Left lung (tissue), 10 donors: ENCODE results near the gene BBOX1. TPM values are rescaled to one million over a fixed set of nuclear protein-coding genes. Genes with fewer than 3 reads are reported as not detected.

ENCODE experiments used
- ATAC-seq: fragments of 200-7000 bp; cut with Tn5 transposase; one replicate; pipeline ENCODE4 v1.9.1; 2020; ENCODE audit warnings: moderate library complexity
- DNase-seq, 4 donors: peaks; one replicate each; pipeline ENCODE4 v3.0.0-alpha.2; 2013 to 2020
- H3K27ac ChIP-seq, 2 donors: fragments of 200-600 bp; sonication (generic) in 1 of 2; one replicate each; pipeline versions ENCODE4 v1.5.0 to v1.8.0; 2020 to 2021
- H3K27me3 ChIP-seq, 2 donors: fragments of 200-600 bp; sonication (generic) in 1 of 2; one replicate each; pipeline versions ENCODE4 v1.5.0 to v1.8.0; 2020 to 2021
- H3K36me3 ChIP-seq, 2 donors: fragments of 200-600 bp; sonication (generic) in 1 of 2; one replicate each; pipeline versions ENCODE4 v1.5.0 to v1.8.0; 2020 to 2021
- H3K4me1 ChIP-seq, 2 donors: fragments of 200-600 bp; one replicate each; pipeline ENCODE4 v1.8.0; 2021
- H3K4me3 ChIP-seq, 2 donors: fragments of 200-600 bp; sonication (generic) in 1 of 2; one replicate each; pipeline versions ENCODE4 v1.5.0 to v1.8.0; 2020 to 2021; ENCODE audit warnings: mild to moderate bottlenecking in 1 of 2
- H3K9me3 ChIP-seq, 2 donors: fragments of 200-600 bp; sonication (generic) in 1 of 2; one replicate each; pipeline versions ENCODE4 v1.5.0 to v1.8.0; 2020 to 2021
- CTCF ChIP-seq, 2 donors: fragments of 200-600 bp; sonication (generic) in 1 of 2; IDR thresholded peaks; one replicate each; pipeline versions ENCODE4 v1.5.0 to v1.8.0; 2021; ENCODE audit warnings: antibody characterized with exemption in 2 of 2
- intact Hi-C, 2 donors: fragments of 100-400 bp; cut with DNase I; formaldehyde crosslinking; loops; one replicate each; pipeline versions ENCODE4 v1.11.2 to v1.14.2; 2022
- polyA plus RNA-seq, 6 donors: library from polyadenylated mRNA; unstranded; fragments of 120-200 nt; gene quantifications; one replicate each; pipeline ENCODE4 v1.2.1, GENCODE V29; 2013; ENCODE audit not compliant: insufficient read length in 6 of 6
- total RNA-seq, 2 donors: library from RNA; stranded (reverse); fragmentation: NEBNext Ultra II Directional; extraction: Animal tissue kit (Norgen Biotek cat#: 25700); gene quantifications; one replicate each; pipeline ENCODE4 v1.2.1, GENCODE V29; 2021
- donor health status: DM: no; HTN: yes; CAD: no.
- donor health status: DM: no; HTN: no; CAD: no.

BBOX1 gene
- total and polyA plus RNA-seq, 8 donors = 0.11 to 0.64 (median 0.36) TPM; not detected in 2

- DNase-seq (no peak), ATAC-seq (no peak)
- H3K27me3 ChIP-seq = peaks cover 0 to 42% of the 10 kb centered on the region in 2 donors
- H3K36me3 ChIP-seq = no peaks in the 10 kb centered on the region
- no peaks in the 10 kb centered on the region for H3K9me3 ChIP-seq
- intact Hi-C loops = loop anchor here in 1 of 2 donors (10.0 kb wide), 1 partner anchor 406 kb away; no protein-coding TSS in a partner anchor
- H3K27ac ChIP-seq = no peak overlapping the region
- no peak for TF ChIP-seq CTCF (IDR thresholded peaks at IDR 0.05)
- no peak overlapping the region for H3K4me3 ChIP-seq
- H3K4me1 ChIP-seq = no peaks in the 10 kb centered on the region
Observed at GRCh38 chr11:27161071-27161470, 120.5 kb downstream of the BBOX1 start.

- intact Hi-C loops = loop anchor here in 1 of 2 donors (10.0 kb wide), 1 partner anchor 407 kb away; no protein-coding TSS in a partner anchor
- no peak overlapping the region for H3K4me3 ChIP-seq
- DNase-seq (no peak), ATAC-seq (no peak)
- H3K9me3 ChIP-seq = no peaks in the 10 kb centered on the region
- H3K36me3 ChIP-seq = no peaks in the 10 kb centered on the region
- no peak for TF ChIP-seq CTCF (IDR thresholded peaks at IDR 0.05)
- peaks cover 0 to 49% of the 10 kb centered on the region in 2 donors for H3K27me3 ChIP-seq
- H3K27ac ChIP-seq = no peak overlapping the region
- H3K4me1 ChIP-seq = no peaks in the 10 kb centered on the region
Observed at GRCh38 chr11:27162237-27162636, 121.6 kb downstream of the BBOX1 start.

GRCh38 chr11:27166130-27166529 lies 125.5 kb downstream of the BBOX1 start:
- DNase-seq (no peak), ATAC-seq (no peak)
- H3K4me1 ChIP-seq = no peaks in the 10 kb centered on the region
- intact Hi-C loops = loop anchor here in 1 of 2 donors (10.0 kb wide), 1 partner anchor 411 kb away; no protein-coding TSS in a partner anchor
- no peak overlapping the region for H3K27ac ChIP-seq
- H3K27me3 ChIP-seq = peaks cover 8 to 68% of the 10 kb centered on the region in 2 donors
- no peak for TF ChIP-seq CTCF (IDR thresholded peaks at IDR 0.05)
- H3K4me3 ChIP-seq = no peak overlapping the region
- no peaks in the 10 kb centered on the region for H3K9me3 ChIP-seq
- H3K36me3 ChIP-seq = no peaks in the 10 kb centered on the region

- no peak overlapping the region for H3K27ac ChIP-seq
- no peak for TF ChIP-seq CTCF (IDR thresholded peaks at IDR 0.05)
- intact Hi-C loops = no loop called here
Observed at GRCh38 chr11:27171376-27171958, 130.9 kb downstream of the BBOX1 start.

GRCh38 chr11:27173545-27173944 lies 132.9 kb downstream of the BBOX1 start:
- intact Hi-C loops = no loop called here
- ATAC-seq = peak; percentile 75
- TF ChIP-seq CTCF (IDR thresholded peaks at IDR 0.05) = no peak

More at GRCh38 chr11:27171376-27171958, 130.9 kb downstream of the BBOX1 start:
- no peaks in the 10 kb centered on the region for H3K36me3 ChIP-seq
- no peak overlapping the region for H3K4me3 ChIP-seq
- H3K27me3 ChIP-seq = peaks cover 21 to 64% of the 10 kb centered on the region in 2 donors
- H3K4me1 ChIP-seq = no peaks in the 10 kb centered on the region
- no peaks in the 10 kb centered on the region for H3K9me3 ChIP-seq
- no peak for DNase-seq
- ATAC-seq = no peak

More at GRCh38 chr11:27173545-27173944, 132.9 kb downstream of the BBOX1 start:
- H3K36me3 ChIP-seq = no peaks in the 10 kb centered on the region
- H3K4me1 ChIP-seq = no peaks in the 10 kb centered on the region
- no peak for DNase-seq
- H3K4me3 ChIP-seq = no peak overlapping the region
- no peak overlapping the region for H3K27ac ChIP-seq
- no peaks in the 10 kb centered on the region for H3K9me3 ChIP-seq
- peaks cover 30 to 65% of the 10 kb centered on the region in 2 donors for H3K27me3 ChIP-seq
